A673 (cell line): Measurements from ENCODE around the gene RASAL2.

Experiments used
- EZH2 ChIP-seq: fragments of 200-600 bp; sonication (generic); IDR thresholded peaks from 2 replicates; pipeline ENCODE4 v1.6.1; 2017; ENCODE audit warnings: borderline replicate concordance, low read depth, mild to moderate bottlenecking, mixed read lengths, antibody characterized with exemption, low read length; ENCODE audit not compliant: poor library complexity, severe bottlenecking
- TF ChIP-seq, protein P1 (sequence below): fragments of 300-800, 200-600 bp; sonication (generic); conservative IDR thresholded peaks from 2 replicates; pipeline ENCODE4 v1.5.1; 2017; ENCODE audit warnings: low read depth, mild to moderate bottlenecking, antibody characterized with exemption, low read length, moderate library complexity, mixed read lengths

DNA sequence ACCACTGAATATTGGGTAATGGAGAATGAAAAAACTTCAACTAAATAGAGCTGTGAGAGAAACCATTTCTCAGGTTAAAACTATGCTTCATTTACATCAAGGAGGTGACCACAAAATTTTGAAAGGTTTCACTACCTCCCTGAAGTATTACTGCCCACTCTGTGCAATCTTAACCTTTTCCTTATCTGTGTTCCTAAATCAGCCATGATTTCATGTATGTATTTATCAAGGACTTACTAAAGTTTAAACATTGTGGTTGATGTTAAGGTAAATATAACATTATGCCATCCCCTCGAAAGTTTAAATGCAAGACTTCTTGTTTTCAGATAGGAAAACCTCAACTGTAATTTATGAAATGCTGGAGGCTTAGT is 318.5 kb downstream of the RASAL2 start:
- TF ChIP-seq, protein P1, sequence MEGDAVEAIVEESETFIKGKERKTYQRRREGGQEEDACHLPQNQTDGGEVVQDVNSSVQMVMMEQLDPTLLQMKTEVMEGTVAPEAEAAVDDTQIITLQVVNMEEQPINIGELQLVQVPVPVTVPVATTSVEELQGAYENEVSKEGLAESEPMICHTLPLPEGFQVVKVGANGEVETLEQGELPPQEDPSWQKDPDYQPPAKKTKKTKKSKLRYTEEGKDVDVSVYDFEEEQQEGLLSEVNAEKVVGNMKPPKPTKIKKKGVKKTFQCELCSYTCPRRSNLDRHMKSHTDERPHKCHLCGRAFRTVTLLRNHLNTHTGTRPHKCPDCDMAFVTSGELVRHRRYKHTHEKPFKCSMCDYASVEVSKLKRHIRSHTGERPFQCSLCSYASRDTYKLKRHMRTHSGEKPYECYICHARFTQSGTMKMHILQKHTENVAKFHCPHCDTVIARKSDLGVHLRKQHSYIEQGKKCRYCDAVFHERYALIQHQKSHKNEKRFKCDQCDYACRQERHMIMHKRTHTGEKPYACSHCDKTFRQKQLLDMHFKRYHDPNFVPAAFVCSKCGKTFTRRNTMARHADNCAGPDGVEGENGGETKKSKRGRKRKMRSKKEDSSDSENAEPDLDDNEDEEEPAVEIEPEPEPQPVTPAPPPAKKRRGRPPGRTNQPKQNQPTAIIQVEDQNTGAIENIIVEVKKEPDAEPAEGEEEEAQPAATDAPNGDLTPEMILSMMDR: no peak
- no peak for TF ChIP-seq EZH2
